HL-60 (cell line): Measurements from ENCODE around the gene SH3RF2.

Experiments used
- DNase-seq, 2 experiments: peaks; one replicate each; pipeline ENCODE4 v3.0.0-alpha.2; 2010 to 2020; ENCODE audit warnings: low read depth in 1 of 2, low spot score in 1 of 2
- H3K27ac ChIP-seq: fragments of 250-450 bp; sonication (Bioruptor Pico); replicated peaks from 2 replicates; pipeline ENCODE4 v1.5.1; 2020; ENCODE audit warnings: mild to moderate bottlenecking, moderate library complexity
- H3K27me3 ChIP-seq: fragments of 250-450 bp; sonication (Bioruptor Pico); 2 replicates; pipeline ENCODE4 v1.5.1; 2021; ENCODE audit warnings: mild to moderate bottlenecking, moderate library complexity; ENCODE audit not compliant: insufficient read depth, poor library complexity, severe bottlenecking
- H3K4me3 ChIP-seq: replicated peaks from 2 replicates; pipeline ENCODE4 v1.5.1; 2011; ENCODE audit warnings: mild to moderate bottlenecking, control low read depth, low read length; ENCODE audit not compliant: insufficient read depth
- CTCF ChIP-seq: IDR thresholded peaks from one replicate; pipeline ENCODE4 v1.5.1; 2011; ENCODE audit warnings: low read length, control low read depth, inconsistent platforms; ENCODE audit not compliant: insufficient read depth
- GABPA ChIP-seq: IDR thresholded peaks from 2 replicates; pipeline ENCODE4 v1.6.1; 2012; ENCODE audit warnings: low read depth
- POLR2AphosphoS5 ChIP-seq: IDR thresholded peaks from 2 replicates; pipeline ENCODE4 v1.6.1; 2012; ENCODE audit warnings: low read depth
- SPI1 ChIP-seq: IDR thresholded peaks from 2 replicates; pipeline ENCODE4 v1.6.1; 2012; ENCODE audit warnings: low read depth, mild to moderate bottlenecking, borderline replicate concordance
- TF ChIP-seq, protein P1 (sequence below): IDR thresholded peaks from 2 replicates; pipeline ENCODE4 v1.6.1; 2012; ENCODE audit warnings: low read depth; ENCODE audit not compliant: insufficient replicate concordance

SH3RF2 gene

GRCh38 chr5:145912019-145912418 is 24.4 kb upstream of the SH3RF2 start:
- Histone ChIP-seq H3K4me3 (no peak overlapping the region), H3K27me3 (no peaks in the 10 kb centered on the region), H3K27ac (no peak overlapping the region)
- TF ChIP-seq GABPA (no peak), SPI1 (no peak), POLR2AphosphoS5 (no peak), CTCF (no peak)
- TF ChIP-seq, protein P1, sequence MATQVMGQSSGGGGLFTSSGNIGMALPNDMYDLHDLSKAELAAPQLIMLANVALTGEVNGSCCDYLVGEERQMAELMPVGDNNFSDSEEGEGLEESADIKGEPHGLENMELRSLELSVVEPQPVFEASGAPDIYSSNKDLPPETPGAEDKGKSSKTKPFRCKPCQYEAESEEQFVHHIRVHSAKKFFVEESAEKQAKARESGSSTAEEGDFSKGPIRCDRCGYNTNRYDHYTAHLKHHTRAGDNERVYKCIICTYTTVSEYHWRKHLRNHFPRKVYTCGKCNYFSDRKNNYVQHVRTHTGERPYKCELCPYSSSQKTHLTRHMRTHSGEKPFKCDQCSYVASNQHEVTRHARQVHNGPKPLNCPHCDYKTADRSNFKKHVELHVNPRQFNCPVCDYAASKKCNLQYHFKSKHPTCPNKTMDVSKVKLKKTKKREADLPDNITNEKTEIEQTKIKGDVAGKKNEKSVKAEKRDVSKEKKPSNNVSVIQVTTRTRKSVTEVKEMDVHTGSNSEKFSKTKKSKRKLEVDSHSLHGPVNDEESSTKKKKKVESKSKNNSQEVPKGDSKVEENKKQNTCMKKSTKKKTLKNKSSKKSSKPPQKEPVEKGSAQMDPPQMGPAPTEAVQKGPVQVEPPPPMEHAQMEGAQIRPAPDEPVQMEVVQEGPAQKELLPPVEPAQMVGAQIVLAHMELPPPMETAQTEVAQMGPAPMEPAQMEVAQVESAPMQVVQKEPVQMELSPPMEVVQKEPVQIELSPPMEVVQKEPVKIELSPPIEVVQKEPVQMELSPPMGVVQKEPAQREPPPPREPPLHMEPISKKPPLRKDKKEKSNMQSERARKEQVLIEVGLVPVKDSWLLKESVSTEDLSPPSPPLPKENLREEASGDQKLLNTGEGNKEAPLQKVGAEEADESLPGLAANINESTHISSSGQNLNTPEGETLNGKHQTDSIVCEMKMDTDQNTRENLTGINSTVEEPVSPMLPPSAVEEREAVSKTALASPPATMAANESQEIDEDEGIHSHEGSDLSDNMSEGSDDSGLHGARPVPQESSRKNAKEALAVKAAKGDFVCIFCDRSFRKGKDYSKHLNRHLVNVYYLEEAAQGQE, result no peak
- no peak for DNase-seq

DNA sequence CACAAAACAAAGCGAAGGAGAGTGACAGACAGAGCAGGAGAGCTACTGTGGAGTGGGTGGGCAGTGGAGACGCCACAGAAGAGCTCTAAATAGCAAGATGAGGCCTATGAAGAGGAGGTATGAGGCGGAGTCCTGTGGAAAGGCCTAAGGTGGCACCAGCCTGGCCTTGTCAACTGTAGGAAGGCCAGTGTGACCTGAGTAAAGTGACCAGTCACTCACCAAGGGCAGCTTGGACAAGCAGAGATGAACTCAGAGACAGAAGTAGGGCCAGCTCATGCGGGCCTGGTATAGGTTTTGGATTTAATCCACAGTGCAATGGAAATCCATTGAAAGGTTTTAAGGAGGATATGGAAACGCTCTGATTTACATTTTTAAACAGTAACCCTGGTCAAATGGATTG is 23.8 kb upstream of the SH3RF2 start:
- Histone ChIP-seq H3K27me3 (no peaks in the 10 kb centered on the region), H3K4me3 (no peak overlapping the region), H3K27ac (no peak overlapping the region)
- TF ChIP-seq CTCF (no peak), GABPA (no peak), POLR2AphosphoS5 (no peak), SPI1 (no peak)
- TF ChIP-seq, protein P1, result no peak
- DNase-seq, result no peak

GRCh38 chr5:145913701-145914100 is 22.7 kb upstream of the SH3RF2 start:
- no peak for DNase-seq
- no peak overlapping the region for H3K4me3 ChIP-seq
- H3K27me3 ChIP-seq, result no peaks in the 10 kb centered on the region
- no peak overlapping the region for H3K27ac ChIP-seq
- TF ChIP-seq, protein P1, result no peak
- no peak for TF ChIP-seq GABPA
- no peak for TF ChIP-seq CTCF
- TF ChIP-seq SPI1, result no peak
- no peak for TF ChIP-seq POLR2AphosphoS5
